HG03103 (cell line): ENCODE results near the gene GGNBP2.
"Not testable (repeated sequence)": the region's sequence is repeated elsewhere in the genome, so short reads cannot be mapped to it uniquely, and the experiment has no call there.

Experiments used
- ATAC-seq: cut with Tn5 transposase; IDR thresholded peaks from one replicate; pipeline ENCODE4 v1.9.1; 2021; ENCODE audit warnings: low read depth; ENCODE audit not compliant: unreplicated experiment

Gene GGNBP2

DNA sequence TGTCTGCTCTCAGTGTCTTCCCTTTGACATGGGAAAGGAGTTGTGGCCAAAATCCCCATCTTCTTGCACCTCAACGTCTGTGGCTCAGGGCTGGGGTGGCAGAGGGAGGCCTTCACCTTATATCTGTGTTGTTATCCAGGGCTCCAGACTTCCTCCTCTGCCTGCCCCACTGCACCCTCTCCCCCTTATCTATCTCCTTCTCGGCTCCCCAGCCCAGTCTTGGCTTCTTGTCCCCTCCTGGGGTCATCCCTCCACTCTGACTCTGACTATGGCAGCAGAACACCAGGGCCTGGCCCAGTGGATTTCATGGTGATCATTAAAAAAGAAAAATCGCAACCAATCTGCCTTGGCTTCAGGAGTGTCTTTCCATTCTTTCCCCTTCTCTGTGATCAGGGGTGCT, 55.7 kb downstream of the GGNBP2 start:
- ATAC-seq = no peak

DNA sequence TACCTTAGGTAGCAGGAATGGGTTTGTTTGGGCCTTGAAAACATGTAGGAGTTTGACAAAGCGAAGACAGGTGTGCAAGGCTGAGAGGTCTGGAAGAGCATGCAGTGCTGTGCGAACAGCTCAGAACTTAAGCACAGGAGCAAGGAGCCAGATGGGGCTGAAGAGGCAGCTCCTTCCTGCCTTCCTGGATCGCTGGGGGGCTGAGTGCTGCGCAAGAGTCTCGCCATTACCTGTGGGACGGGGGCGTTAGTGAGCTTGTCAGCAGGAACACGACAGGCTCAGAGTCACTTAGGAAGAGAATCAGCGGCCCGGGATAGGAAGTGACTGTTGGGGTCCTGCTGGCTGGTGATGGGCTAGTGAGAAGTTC, 56.2 kb downstream of the GGNBP2 start:
- no peak for ATAC-seq

DNA sequence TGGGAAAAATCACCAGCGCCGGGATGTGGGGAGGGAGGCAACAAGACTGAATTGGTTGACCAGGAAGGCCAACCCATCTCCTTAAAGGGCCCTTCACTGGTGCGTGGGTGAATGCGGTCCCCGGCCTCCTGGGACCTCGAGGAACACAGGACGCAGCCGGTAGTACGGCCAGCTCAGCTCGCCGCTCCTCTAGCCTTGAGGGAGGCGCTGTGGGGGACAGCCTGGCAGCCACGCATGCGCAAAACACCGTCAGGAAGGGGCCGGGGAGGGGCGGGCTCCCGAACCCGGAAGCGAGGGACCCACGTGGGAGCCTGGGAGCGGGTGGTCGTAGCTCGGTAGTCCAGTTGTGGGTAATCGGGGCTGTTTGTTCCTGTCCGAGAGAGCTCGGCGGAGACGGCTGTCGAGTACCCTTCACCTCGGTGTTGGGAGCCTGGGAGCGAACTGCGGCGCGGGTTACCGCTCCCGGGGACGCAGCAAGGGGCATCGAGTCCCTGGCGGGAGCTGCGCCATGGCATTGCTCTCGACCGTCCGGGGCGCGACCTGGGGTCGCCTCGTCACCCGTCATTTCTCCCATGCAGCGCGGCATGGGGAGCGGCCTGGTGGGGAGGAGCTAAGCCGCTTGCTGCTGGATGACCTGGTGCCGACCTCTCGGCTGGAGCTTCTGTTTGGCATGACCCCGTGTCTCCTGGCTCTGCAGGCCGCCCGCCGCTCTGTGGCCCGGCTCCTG, 56.7 kb downstream of the GGNBP2 start, which contains the start of gene MRM1:
MRM1 (plus strand) TSS at position 281 of the 727 bp plus-strand sequence; CDS start at position 509, 228 bp downstream.
- ATAC-seq = peak; percentile 75

DNA sequence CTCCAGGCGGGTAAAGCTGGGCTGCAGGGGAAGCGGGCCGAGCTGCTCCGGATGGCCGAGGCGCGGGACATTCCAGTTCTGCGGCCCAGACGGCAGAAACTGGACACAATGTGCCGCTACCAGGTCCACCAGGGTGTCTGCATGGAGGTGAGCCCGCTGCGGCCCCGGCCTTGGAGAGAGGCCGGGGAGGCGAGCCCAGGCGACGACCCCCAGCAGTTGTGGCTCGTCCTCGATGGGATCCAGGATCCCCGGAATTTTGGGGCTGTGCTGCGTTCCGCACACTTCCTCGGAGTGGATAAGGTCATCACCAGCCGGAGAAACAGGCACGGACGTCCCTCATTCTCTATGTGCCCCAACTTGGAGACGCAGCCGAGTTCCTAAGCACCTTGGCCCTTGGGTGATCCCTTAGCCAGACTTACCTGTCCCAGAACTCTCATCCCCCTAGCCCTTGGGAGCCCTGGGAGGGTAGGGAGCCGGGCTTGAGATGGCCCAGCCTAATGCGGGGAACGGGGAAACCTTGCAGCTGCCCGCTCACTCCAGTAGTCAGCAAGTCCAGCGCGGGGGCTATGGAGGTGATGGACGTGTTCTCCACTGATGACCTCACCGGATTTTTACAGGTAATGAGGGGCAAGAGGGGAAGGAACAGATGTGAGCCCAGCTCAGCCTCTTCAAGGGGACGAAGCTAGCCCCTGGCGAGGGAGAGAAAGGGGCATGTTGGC, 57.5 kb downstream of the GGNBP2 start:
- no peak for ATAC-seq

DNA sequence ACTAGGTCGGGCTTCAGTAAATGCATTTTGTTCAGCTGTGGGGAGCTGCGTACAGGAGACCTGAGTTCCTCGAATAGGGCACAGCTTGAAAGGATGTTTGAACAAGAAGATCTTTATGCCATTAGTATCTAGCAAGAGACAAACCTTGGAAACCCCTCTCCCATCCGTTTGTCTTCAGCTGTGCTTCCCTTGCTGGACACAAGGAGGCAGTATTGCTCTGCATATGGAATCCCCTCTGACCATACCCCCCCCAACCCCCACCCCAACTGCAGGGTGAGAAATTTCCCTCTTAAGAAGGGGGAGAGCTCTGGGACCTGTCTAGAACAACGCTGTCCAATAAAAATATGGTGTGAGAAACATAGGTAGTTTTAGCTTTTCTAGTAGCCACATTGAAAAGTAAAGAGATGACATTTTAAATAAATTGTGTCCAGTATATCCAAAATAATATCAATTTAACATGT, 58.2 kb downstream of the GGNBP2 start:
- ATAC-seq = no peak

DNA sequence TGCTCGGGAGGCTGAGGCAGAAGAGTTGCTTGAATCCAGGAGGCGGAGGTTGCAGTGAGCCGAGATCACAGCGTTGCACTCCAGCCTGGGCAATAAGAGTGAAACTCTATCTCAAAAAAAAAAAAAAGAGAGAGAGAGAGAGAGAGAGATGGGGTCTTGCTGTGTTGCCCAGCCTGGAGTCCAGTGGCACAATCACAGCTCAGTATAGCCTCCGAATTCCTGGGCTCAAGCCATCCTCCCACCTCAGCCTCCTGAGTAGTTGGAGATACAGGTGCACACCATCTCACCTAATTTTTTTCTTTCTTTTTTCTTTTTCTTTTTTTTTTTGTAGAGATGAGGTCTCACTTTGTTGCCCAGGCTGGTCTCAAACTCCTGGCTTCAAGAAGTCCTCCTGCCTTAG, 60.3 kb downstream of the GGNBP2 start:
- ATAC-seq = not testable (repeated sequence)

DNA sequence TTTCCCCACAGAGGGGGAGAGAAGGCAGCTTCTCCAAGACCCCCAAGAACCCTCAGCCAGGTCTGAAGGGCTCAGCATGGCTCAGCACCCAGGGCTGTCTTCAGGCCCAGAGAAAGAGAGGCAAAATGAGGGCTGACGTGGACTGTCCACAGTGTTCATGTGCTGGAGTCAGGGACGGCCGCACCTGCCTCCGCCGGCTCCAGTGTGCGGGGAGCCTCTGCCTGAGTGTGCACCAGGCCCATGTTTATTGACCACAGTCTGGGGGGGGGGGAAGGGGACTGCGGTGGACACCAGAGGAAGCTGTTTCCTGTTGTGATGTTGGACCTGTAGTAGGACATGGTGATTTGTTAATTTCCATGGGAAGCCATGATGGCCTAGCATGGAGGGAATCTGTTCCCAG, 63.6 kb downstream of the GGNBP2 start:
- ATAC-seq = no peak

DNA sequence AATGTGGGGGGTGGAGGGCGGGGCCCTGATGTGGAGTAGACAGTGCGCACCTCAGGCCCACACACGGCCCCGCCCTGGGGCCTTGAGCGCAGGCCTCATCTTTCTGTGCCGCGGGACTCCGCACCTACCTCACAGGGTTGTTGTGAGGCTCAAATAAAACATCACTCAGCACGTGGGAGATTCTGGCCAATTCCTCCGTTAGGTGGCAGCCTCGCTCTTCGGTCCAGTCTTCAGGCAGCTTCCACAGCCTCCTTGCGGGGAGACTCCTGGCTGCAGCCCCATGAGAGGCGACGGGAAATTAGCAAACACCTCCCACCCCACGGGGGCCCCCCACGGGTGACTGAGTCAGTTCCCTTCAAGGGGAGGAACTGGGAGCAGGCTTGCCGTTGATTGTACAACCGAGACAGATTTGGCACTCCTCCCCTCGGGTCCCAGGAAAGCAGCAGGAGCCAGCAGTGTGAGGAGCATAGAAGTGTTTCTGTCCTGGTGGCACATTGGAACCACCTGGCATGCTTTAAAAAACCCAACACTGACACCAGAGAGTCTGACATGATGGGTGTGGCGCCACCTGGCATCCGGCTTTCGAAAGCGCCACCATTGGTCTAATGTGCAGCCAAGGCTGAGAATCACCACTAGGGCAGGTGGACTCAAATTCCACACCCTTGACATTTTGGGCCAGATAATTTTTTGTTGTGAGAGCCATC, 64.2 kb downstream of the GGNBP2 start:
- ATAC-seq = no peak

DNA sequence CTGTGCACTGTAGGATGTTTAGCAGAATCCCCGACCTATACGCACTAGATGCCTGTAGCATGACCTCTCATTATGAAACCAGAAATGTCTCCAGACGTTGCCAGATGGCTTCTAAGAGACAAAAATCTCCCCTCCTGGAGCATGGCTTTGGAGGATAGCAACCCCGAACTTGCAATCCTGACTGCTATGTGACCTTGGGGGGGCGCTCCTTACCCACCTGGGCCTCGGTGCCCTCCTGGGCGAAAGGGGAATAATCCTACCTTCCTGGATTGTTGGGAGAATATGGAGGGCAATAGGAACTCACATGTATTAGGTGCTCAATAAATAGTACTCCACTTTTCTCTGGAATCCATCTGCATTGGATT, 64.8 kb downstream of the GGNBP2 start:
- ATAC-seq = no peak

DNA sequence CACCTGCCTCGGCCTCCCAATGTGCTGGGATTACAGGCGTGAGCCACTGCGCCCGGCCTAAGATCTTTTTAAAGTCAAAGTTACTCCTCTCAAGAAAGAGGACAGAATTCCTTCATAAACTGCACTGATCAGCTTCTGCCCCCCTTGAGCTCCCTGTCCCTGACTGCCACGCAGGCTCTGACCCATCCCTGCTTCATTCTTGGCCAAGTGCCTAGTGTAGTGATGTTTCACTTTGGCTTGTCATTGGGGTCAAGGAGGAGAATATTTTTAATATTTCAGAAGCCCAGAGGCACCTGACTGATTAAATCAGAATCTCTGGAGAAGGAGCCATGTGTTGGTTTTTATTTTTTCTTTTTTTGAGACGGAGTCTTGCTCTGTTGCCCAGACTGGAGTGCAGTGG, 65.8 kb downstream of the GGNBP2 start:
- ATAC-seq = no peak

DNA sequence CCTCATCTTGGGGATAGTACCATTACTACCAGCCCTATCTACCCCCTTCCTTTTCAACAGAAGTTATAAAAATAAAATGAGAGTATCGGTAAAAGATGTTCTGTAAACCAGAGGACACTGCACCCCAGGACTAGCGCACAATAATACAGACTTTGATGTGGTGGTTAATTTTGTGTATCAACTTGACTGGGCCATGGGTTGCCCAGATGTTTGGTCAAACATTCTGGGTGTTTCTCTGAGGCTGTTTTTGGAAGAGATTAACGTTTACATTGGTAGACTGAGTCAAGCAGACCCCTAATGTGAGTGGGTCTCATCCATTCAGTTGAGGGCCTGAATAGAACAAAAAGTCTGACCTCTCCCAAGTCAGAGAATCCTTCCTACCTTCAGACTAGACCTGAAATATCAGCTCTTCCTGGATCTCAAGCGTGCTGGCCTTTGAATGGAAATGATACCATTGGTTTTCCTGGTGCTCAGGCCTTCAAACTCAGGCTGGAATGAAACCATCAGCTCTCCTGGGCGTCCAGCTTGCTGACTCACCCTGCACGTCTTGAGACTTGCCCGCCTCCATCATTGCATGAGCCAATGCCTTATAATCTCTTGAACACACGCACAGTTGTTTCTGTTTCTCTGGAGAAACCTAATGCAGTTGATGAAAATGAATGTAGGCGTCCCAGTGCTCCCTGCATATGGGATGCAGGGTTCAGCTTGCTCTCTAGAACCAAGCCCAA, 66.8 kb downstream of the GGNBP2 start:
- ATAC-seq = no peak

DNA sequence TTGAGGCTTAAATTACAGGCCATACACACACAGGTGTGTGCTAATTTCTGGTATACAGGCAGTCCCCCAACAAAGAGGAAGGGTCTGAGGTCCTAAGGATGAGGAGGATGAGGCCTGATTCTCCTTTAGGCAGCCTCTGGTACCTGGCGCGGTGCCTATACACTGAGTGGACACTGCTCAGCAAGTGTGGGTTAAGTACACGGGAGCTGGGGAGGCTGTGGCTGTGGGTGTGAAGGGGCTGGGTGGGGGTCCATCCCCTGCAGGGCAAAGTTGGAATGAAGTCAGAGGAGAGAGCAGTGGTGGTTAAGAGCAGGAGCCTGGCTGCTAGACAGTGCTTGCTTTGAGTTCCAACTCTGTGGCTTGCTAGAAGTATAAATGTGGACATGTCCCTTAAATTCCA, 67.6 kb downstream of the GGNBP2 start:
- no peak for ATAC-seq

DNA sequence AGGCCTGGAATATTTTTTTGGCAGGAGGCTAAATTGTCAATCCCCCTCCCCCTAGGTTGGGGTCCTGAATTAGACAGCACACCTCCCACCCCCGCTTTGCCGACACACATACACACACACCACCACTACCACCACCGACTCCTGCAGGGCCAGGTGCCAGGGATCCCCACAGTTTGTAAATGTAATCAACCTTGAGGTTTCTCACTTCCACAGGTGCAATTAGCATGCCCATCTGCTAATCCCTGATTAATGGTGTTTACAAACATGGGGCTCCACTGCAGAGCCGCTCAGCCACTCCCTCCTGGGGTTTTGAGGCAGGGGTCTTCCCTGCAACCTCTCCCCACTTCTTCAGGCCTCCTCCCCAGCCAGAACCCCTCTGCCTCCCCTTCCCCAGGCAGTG, 68.4 kb downstream of the GGNBP2 start:
- no peak for ATAC-seq

DNA sequence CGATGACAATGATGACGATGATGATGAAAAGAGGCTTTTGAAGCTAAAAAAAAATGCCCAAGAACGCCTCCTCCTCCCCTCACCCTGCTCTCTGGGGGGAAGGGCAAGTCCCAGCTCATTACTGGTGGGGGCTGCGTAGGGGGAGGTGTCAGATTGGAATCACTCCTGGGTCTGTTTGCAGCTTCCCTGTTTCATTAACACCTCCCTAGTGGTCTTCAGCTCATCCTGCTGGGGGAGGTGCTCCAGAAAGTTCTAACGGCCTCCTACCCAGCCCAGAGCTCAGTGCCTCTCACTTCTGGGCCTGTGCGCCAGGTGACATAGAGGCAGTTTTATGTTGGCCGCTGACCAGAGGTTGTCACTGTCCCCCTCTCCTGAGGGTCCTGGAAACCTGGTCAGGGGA, 69.4 kb downstream of the GGNBP2 start:
- no peak for ATAC-seq

DNA sequence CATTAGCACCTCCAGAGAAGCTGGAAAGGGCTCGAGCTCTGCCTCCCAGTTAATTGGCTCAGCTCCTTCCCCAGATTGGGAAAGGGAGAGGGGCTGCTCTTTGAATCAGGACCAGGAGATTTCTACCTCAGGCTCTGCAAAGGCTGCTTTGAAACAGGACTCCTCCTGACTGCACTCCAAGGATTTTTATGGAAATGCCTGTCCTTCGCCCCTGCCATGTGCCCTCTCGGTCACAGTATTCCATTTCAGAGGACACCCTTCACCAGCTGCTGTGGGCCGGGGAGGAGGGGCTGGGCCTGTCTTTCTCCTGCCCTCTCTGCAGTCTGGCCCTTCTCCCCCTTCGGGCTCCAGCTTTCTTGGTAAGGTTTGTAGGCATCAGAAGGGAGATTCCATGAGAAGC, 70.2 kb downstream of the GGNBP2 start:
- no peak for ATAC-seq

DNA sequence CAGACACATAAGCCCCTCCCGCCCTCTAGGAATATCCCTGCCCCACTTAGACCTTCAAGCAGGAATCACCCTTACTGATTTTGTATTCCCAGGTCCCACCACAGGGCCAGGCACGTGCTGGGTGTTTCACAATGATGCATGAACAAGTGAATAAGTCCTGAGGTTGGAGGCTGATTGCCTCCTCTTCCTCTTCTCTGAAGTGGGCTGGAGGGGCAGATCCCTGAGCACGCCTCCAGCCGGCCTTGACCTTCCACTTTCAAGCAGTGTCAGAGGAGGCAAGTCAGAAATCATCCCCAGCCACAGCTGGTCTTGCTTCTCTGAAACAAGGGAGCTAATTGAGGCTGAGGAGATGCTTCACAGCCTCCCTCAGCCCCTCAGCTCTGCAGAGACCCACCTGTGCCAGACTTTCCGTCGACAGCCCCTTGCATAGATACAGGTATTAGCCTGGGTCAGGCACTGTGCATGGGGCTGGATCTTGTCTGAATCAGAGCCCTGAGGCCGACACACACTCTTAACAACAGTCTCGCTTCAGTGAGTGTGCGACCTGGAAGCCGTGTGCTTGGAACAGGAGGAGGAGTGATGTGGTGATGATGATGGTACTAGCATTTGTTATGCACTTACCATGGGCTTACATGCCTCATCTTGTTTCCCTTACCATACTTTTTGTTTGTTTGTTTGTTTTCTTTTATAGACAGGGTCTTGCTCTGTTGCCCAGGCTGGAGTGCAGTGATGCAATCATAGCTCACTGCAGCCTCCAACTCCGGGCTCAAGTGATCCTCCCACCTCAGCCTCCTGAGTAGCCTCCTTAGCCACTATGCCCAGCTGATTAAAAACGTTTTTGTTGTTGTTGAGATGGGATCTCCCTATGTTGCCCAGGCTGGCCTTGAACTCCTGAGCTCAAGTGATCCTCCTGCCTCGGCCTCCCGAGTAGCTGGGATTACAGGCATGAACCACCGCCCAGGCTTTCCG, 71.6 kb downstream of the GGNBP2 start:
- ATAC-seq = no peak

DNA sequence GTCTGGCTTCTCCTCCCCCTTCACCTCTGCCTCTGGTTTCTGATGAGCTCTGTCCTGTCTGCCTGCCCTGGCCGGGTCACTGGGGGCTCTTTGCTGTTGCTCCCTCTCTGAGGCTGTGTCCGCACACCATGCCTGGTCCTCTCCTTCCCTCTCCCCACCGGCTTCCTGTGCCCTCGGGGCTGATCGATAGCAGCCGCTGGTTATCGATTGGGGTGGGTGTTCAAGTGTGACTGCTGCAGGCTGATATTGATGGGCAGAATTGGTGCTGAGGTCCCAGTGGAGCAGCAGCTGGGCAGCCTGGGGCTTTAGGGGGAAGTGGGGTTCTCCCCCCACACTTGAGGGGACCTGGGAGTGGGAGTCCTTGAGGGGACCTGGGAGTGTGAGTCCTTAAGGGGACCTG, 73.1 kb downstream of the GGNBP2 start:
- ATAC-seq = no peak

DNA sequence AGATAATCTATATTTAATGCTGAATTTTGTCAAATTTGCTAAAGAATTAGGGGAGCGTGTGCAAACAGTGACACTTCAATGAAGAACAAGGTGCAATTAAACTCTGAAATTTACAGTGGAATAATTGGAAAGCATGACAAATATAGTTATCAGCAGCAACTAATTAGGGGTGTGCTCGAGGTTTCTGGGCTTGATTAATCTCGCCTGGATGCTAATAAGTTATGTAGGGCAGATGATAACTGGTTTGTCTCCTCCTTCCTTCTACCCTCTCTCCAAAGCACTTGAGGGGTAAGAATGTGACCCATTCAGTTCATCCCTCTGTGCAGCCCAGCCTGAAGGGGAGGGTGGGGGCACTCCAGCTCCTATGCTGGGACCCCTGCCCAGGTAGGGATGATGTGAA, 78.6 kb downstream of the GGNBP2 start:
- no peak for ATAC-seq

DNA sequence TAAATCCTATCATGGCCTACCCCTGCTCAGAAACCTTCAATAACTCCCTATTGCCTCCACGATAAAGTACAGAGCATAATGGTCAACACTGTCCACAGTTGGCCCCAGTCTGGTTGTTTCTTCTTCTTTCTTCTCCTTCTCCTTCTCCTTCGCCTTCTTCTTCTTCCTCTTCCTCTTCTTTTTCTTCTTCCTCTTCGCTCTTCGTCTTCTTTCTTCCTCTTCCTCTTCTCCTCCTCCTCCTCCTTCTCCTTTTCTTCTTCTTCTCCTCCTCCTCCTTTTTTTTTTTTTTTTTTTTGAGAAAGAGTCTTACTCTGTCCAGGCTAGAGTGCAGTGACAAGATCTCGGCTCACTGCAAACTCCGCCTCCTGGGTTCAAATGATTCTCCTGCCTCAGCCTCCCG, 80.5 kb downstream of the GGNBP2 start:
- ATAC-seq = no peak

DNA sequence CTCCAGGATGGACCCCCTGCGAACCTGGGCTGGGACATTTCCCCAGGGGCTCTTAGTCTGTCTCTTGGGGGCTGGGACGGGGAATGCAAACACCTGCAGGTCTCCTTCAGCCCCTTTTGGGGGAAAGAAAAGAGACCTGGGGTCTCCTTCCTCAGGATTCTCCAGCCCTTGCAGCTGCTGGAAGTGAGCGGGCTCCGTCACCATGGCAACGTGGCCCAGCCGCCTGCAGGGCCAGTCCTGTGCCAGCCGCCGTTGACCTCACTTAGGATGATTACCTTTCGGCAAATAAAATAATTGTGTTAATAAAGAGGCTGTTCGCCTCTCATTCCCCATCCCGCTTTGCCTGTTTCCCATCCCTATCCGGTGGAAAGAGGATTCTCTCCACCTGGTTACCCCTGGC, 82.4 kb downstream of the GGNBP2 start:
- ATAC-seq = no peak
